ENCODE results near the gene SIRT4. TPM values are rescaled to one million over a fixed set of nuclear protein-coding genes. Genes with fewer than 3 reads are reported as not detected.

Gene SIRT4
- total RNA-seq, 4 donors from 2014 or later, result 1.8 to 4.4 (median 3.6) TPM

Other genes starting within 250 kb of the SIRT4 start
- 10 to 100 TPM; 30.0 to 39.6 (median 33.1) TPM for gene RAB35, start 185.6 kb upstream of the SIRT4 start, total RNA-seq
- gene GCN1, start 107.6 kb upstream of the SIRT4 start, total RNA-seq, result 100 to 1,000 TPM in 2 of 4 donors, 10 to 100 TPM in 2; 62.0 to 310 (median 101) TPM
- gene RPLP0, start 101.2 kb upstream of the SIRT4 start, total RNA-seq, result 1,000 to 10,000 TPM; 1,993 to 4,861 (median 3,987) TPM
- 10 to 100 TPM; 37.2 to 63.7 (median 51.6) TPM for gene PXN, start 36.6 kb upstream of the SIRT4 start, total RNA-seq
- under 1 TPM; under 0.01 TPM for gene RNU4-2, start 10.4 kb upstream of the SIRT4 start, total RNA-seq
- gene RNU4-1, start 9.1 kb upstream of the SIRT4 start, total RNA-seq, result not detected
- gene PLA2G1B, start 25.5 kb downstream of the SIRT4 start, total RNA-seq, result not detected
- gene MSI1, start 66.8 kb downstream of the SIRT4 start, total RNA-seq, result under 1 TPM; 0.40 to 0.86 (median 0.61) TPM
- 1,000 to 10,000 TPM in 1 of 4 donors, 100 to 1,000 TPM in 3; 569 to 1,135 (median 836) TPM for gene COX6A1, start 135.8 kb downstream of the SIRT4 start, total RNA-seq
- gene TRIAP1, start 144.1 kb downstream of the SIRT4 start, total RNA-seq, result 10 to 100 TPM in 3 of 4 donors, 1 to 10 TPM in 1; 9.7 to 22.9 (median 17.4) TPM
- 10 to 100 TPM; 17.5 to 27.8 (median 21.0) TPM for gene GATC, start 144.1 kb downstream of the SIRT4 start, total RNA-seq
- 10 to 100 TPM; 51.5 to 98.5 (median 73.0) TPM for gene SRSF9, start 167.4 kb downstream of the SIRT4 start, total RNA-seq
- gene DYNLL1, start 193.8 kb downstream of the SIRT4 start, total RNA-seq, result 100 to 1,000 TPM; 167 to 493 (median 469) TPM
- 10 to 100 TPM; 14.9 to 18.7 (median 18.0) TPM for gene COQ5, start 226.8 kb downstream of the SIRT4 start, total RNA-seq
- gene RNF10, start 232.0 kb downstream of the SIRT4 start, total RNA-seq, result 100 to 1,000 TPM in 3 of 4 donors, 10 to 100 TPM in 1; 98.2 to 206 (median 163) TPM

Measured in suprapubic skin (tissue), 4 donors.